GM19239 (cell line): ENCODE results near the gene FBXL22.
A peak's percentile ranks its signal among the peaks of the same experiment; 100 is the strongest.

Experiments used
- DNase-seq: peaks from one replicate; pipeline ENCODE4 v3.0.0; 2011; ENCODE audit warnings: low spot score; ENCODE audit not compliant: insufficient read length
- FAIRE-seq: peaks from 2 replicates; lab custom pipeline; 2011; peaks lifted over from hg19 to GRCh38; lab: Jason Lieb, UNC

The FBXL22 gene

DNA sequence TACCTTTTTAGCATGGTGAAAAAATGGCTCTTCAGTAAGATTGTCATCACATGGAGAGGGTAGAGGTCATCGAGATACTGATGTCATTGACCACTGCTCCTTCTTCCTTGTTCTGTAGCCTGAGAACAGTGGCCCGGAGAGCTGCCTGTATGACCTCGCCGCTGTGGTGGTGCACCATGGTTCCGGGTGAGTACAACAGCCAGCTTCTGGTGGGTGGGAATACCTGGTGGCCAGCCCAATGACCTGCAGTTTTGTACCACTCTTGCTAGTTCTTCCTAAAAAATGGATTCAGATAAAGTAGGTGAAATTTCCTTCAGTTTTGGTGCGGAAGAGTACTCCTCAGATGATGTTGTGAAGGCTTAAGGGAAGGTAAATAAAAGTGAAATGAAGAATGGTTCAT lies 8.4 kb upstream of the FBXL22 start:
- DNase-seq = no peak
- FAIRE-seq = no peak

DNA sequence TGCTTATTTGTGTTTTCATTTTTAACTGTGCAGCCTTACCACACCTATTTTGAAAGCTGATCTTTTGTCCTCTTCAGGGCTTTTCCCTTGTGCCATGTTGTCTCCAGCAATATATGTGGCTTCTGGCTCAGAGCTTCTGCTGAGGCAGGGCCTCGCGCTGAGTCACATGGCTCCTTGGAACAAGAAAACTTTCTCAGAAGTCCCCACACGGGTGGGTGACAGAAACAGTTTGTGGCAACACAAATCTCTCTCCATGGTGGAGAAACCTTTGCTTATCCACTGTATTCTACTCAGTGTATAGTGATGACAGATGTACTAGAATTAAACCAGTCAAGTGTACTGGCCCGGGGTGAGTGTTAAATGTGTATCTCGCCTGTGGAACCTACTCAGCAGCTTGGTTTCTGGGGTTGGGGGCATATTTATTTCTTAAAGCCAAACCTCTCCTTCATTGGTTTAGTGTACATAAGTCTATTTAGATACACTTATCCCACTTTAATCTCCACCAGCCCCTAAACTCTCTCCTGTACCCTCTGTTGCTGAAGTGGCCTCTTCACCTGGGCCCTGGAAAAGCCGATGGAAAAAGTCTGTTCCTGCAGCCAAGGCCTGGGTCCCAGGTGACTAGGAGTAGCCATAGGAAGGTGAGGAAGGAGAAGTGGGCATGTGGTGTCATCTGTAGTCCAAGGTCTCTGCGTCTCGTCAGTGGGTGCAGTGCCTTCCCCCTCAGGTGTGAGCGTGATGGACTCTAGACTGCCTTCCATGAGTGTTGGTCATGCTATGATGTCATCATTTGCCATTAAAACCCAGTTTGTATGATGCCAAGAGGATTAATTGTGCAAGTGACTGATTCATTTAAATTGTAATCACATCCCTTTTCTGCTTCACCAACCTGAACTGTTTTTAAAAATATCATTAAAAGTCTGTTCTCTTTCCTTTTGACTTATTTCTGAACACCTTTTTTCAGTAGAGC lies 3.2 kb upstream of the FBXL22 start:
- peak; percentile 55 for FAIRE-seq
- no peak for DNase-seq

DNA sequence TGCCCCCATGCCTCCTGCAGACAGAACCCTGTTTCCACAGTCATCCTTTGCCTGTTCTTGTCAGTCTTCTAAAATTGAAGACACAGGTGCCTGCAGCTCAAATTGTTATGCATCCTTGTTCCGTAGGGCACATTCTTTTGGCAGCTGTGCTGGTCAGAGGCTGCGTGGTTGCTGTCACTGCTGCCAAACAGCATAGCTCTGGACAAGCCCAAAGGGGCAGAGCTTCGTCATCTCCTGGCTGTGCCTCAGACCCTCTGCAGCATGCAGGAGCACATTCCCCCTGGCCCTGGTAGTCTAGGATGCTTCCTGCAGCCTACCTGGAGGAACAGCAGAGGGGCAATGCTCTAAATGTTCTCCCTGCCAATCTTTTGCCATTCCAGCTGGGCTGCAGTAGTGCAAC lies 2.1 kb upstream of the FBXL22 start:
- FAIRE-seq (no peak), DNase-seq (no peak)

- FAIRE-seq = peak; percentile 57
- DNase-seq = no peak
Measured at GRCh38 chr15:63595688-63596087, 1.5 kb upstream of the FBXL22 start.

GRCh38 chr15:63596676-63597037 lies 530 bp upstream of the FBXL22 start:
- FAIRE-seq (no peak), DNase-seq (no peak)

DNA sequence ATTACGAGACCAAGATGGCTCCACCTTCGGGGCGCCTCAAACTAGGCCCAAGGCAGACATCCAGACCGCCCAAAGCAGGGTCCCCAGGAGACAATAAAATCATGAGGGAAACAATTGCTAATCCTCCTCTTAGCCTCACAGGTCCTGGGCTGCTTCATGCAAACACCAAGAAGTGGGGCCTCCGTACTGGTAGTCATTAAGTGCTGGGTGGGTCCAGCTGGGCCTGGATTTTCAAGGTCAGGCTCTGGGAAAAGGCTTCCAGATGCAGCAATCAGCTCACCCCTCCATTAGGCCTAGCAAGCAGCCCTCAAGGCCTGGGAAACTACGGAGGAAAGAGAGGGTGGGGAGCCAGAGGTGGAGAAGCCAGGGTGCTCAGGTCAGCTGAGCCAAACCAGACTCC lies 634 bp downstream of the FBXL22 start:
- FAIRE-seq (no peak), DNase-seq (no peak)

- FAIRE-seq = no peak
Measured at GRCh38 chr15:63598473-63599400, 1.6 kb downstream of the FBXL22 start.

DNA sequence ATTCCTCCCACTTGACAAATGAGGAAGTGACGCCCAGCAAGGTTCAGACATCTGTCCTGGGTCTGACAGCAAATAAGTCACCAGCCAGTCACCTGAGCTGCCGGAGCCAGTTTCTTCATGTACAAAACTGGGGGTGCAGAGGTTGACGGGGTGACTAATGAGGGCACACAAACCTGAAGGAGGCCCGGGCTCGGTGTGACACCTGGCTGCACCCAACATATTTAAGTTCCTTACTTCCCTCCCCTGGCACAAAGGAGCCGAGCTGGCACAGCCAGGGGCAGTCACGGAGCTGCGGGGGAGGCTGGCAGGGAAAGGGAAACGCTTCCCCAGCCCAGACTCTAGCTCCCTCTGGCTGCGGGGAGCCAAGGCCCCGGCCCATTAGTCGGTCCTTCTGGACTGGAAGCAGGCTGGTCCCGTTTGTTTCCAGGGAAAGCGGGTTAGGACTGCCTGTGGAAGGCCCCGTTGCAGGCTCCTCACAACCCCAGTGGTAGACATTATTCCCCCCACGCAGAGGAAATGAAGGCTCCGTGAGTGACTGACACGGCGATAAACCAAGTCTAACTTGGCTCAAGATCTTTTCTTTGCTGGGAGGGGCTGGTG lies 2.3 kb downstream of the FBXL22 start:
- DNase-seq (no peak), FAIRE-seq (peak; percentile 4)

More at GRCh38 chr15:63598473-63599400, 1.6 kb downstream of the FBXL22 start:
- no peak for DNase-seq

DNA sequence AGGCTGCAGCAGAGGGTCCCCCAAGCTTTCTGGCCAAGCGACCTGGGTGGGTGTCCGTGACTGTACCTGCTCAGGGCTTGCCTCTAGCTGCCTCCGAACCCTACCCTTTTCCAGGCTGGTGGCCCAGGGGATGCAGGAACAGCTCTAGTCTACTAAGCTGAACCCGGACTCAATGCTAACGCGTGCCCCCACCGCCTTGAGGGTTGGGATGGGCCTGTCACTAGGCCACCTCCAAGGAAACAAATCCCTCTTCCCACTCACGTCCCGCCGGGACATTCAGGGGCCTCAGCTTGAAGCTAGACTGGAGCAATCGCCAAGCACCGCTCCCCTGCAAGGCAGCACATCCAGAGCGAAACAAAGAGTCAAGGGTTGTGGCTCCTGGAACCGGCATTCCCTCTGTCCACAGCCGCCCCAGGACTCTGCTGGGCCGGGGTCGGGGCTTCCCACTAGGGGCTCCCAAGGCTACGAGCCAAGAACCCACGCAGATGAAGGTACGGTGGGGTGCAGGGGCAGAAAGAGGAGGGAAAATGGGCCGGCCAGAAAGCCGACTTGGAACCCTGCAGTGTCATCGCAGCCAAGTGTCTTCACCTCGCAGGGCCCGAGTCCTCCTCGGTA lies 2.9 kb downstream of the FBXL22 start:
- DNase-seq (no peak), FAIRE-seq (no peak)

GRCh38 chr15:63600616-63601025 lies 3.4 kb downstream of the FBXL22 start:
- DNase-seq (peak; percentile 80), FAIRE-seq (peak; percentile 71)

GRCh38 chr15:63601026-63601703 lies 4.0 kb downstream of the FBXL22 start:
- FAIRE-seq (peak; percentile 78), DNase-seq (no peak)

- DNase-seq (no peak), FAIRE-seq (peak; percentile 54)
Measured at GRCh38 chr15:63601704-63602185, 4.6 kb downstream of the FBXL22 start.

- no peak for FAIRE-seq
Measured at GRCh38 chr15:63602595-63602994, 5.4 kb downstream of the FBXL22 start.

DNA sequence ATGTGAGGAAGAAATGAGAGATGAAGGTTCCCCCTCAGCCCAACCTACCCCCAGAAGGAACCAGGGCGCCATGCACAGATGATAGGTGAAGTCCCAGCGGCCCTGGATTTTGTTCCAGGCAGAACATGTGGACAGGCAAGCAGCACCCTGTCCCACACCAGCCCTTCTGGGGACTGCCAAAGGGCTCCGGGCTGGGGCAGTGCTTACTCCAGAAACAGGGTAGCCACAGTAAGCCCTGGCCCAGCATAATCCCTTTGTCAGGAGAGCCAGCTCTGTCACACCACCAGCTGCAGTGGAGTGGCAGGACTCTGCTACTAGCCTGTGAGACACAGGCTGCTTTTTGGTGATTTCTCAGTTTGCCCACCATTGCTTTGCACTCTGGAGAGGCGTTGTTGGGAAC lies 6.3 kb downstream of the FBXL22 start:
- no peak for FAIRE-seq
- no peak for DNase-seq

More at GRCh38 chr15:63602595-63602994, 5.4 kb downstream of the FBXL22 start:
- no peak for DNase-seq

GRCh38 chr15:63604281-63604680 lies 7.1 kb downstream of the FBXL22 start:
- FAIRE-seq (no peak), DNase-seq (no peak)

- no peak for FAIRE-seq
- no peak for DNase-seq
Measured at GRCh38 chr15:63605036-63605435, 7.8 kb downstream of the FBXL22 start.

- DNase-seq (no peak), FAIRE-seq (peak; percentile 88)
Measured at GRCh38 chr15:63605816-63606215, 8.6 kb downstream of the FBXL22 start.

DNA sequence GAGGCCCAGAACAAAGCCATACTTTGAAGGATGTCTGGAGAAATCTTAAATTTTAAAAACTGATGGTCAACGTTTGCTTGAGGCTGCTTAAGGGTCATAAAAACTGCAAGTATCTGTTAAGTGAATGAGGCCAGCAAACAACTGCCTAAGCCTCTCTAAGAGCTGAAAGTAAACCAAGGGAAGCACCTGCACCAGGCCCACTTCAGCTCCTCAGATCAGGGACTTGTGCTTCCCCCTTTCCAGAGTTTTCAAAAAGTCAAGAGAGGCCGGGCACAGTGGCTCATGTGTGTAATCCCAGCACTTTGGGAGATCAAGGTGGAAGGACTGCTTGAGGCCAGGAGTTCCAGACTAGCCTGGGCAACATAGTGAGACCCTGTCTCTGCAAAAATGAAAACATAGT lies 9.1 kb downstream of the FBXL22 start:
- FAIRE-seq (no peak), DNase-seq (no peak)

GRCh38 chr15:63608989-63609388 lies 11.8 kb downstream of the FBXL22 start:
- no peak for FAIRE-seq
- no peak for DNase-seq
